HG03039 (cell line): ENCODE measurements around the gene CACNA2D2.

Experiments
- ATAC-seq: cut with Tn5 transposase; IDR thresholded peaks from one replicate; pipeline ENCODE4 v1.9.1; 2021; ENCODE audit warnings: mild to moderate bottlenecking, moderate library complexity; ENCODE audit not compliant: unreplicated experiment

Gene CACNA2D2

GRCh38 chr3:50433954-50434353, 69.5 kb downstream of the CACNA2D2 start:
- ATAC-seq = no peak

GRCh38 chr3:50430950-50431435, 72.4 kb downstream of the CACNA2D2 start:
- no peak for ATAC-seq

DNA sequence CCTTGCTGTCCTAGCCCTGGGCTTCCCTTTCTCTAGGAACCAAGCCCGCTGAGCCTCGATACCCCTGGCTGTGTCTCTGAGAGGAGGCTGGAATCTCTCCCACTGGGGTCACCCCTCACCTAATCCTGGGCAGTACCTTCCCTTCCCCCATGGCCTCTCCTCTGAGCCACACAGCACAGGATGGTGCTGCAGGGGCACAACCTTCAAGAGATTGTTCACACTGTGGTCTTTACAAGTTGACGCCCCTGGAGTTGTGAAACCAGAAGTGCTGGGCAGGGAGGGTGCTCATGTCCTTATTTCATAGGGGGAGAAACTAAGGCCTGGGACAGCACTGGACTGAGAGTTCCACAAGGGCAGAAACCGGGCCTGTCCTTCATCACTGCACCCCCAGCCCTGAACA, 73.2 kb downstream of the CACNA2D2 start:
- no peak for ATAC-seq

- ATAC-seq = no peak
Measured at GRCh38 chr3:50428007-50428633, 75.3 kb downstream of the CACNA2D2 start.

- no peak for ATAC-seq
Measured at GRCh38 chr3:50427217-50427616, 76.2 kb downstream of the CACNA2D2 start.

- no peak for ATAC-seq
Measured at GRCh38 chr3:50425911-50426310, 77.5 kb downstream of the CACNA2D2 start.

DNA sequence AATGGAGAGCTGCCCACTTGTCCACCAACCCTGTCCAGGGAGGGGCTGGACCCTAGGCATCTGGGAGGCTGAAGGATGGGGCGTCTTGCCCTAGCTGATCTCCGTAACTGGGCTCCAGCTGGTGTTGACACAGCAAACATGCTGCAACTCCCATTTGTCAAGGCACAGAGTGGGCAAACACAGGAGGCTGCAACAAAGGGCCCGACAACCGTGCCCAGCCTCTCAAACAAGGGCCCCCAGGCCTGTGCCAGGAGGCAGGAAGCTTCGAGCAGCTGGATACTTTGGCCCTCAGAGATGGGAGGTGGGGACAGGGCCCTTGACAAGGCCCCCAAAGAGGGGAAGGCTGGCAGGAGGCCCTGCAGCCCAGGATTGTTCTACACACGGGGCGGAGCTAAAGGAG, 79.9 kb downstream of the CACNA2D2 start:
- ATAC-seq = no peak

- ATAC-seq = no peak
Measured at GRCh38 chr3:50422153-50422552, 81.3 kb downstream of the CACNA2D2 start.

DNA sequence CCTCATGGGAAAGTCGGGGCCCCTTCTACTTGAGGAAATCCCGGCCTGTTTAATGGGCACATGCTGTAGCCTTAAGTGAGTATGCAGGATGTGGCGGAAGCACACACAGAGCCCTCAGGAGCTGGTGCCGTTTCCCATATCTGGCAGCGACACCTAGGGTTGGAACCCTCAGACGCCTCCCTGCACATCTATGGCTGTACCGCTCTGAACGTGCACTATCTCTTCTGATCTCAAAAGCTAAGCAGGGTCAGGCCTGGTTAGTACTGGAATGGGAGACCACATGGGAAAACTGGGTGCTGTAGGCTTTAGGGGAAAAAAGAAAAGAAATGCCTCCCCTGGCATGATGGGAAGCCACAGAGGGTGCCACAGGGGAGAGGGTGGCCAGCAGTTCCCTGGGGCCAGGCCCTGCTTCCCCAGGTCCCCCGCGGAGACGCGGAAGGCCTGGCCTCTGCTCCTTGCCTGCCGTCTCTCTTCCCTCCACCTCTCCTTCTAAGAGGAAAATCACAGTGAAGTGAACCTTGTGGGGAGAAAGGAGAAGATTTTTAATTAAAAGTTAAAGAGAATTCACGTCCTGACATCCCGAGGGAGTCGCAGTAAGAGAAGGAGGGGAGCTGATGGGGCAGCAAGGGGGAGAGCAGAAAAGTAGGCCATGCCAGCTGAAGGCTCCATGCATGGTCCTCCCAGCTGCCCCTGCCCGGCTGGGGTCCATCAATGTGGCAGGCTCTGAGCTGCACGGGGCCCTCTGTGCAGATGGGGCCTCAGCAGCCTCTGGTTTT, 83.7 kb downstream of the CACNA2D2 start:
- ATAC-seq = no peak

- ATAC-seq = no peak
Measured at GRCh38 chr3:50418850-50419249, 84.6 kb downstream of the CACNA2D2 start.

GRCh38 chr3:50417637-50418033, 85.8 kb downstream of the CACNA2D2 start:
- ATAC-seq = no peak

- no peak for ATAC-seq
Measured at GRCh38 chr3:50416736-50417636, 86.4 kb downstream of the CACNA2D2 start.

- ATAC-seq = no peak
Measured at GRCh38 chr3:50415816-50416215, 87.6 kb downstream of the CACNA2D2 start.

- ATAC-seq = no peak
Measured at GRCh38 chr3:50415061-50415460, 88.4 kb downstream of the CACNA2D2 start.

DNA sequence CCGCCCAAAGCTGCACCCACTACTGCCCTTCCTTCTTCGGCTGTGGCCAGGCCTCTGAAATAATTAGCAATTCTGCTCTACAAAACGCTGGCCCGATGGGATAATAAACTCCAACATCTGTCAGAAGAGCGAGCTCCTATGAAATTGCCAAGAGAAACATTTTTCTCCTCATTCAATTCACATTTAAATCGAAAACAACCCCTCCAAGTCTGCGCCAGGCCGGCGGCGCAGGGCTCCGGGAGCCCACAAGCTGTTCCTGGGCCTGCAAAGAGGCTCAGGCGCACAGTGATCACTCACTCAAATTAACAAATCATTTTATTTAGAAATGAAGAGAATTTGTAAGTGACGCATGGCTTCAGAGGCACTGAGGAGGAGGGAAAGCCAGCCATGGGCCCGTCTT, 88.8 kb downstream of the CACNA2D2 start:
- ATAC-seq = no peak

DNA sequence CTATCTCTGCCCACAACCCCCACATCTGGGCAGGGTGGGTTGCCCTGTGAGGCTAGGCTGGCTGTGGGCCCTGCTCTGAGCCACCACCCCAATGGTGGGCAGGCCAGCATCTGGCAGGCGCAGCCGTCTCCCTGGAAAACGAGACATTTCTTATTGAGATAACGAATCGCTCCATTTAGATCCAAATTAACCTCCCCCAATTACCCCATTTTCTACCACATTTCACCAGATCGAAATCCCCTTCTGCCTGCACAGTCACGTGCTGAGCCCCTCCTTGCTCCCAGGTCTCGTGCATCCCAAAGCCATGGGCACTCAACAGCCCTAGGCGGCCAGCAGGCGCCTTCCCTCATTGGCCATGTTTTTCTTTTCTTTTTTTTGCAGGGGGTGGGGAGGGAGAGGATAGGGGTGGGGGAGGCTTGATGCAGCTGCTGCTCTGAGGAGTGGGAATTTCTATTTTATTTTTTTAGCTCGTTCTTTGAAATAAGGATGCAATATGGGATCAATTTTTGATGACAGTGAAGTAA, 91.1 kb downstream of the CACNA2D2 start:
- no peak for ATAC-seq

- ATAC-seq = no peak
Measured at GRCh38 chr3:50411229-50411628, 92.2 kb downstream of the CACNA2D2 start.

DNA sequence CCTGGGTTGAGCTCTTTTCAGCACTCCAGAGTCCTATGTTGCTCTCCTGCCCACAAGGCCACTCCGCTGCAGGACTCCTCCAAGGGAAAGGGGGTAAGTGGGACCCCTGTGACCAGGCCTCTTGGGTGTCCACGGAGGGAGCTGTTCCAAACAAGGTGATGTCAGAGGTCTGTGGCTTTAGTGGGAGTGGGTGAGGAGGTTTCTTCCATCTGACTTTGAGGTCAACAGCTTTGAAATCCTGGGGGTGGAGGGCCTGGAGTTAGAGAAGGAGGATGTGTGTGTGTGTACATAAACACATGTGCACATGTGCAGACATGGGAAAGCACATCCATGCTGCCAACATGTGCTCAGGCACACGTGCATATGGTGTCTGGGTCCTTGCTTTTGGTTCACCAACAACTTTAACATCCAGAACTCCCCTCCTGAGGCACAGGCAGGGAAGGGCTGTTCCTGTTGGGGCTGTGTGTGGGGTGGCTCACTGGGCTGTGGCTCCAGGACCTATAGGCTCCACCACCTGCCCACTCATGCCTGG, 92.8 kb downstream of the CACNA2D2 start:
- ATAC-seq = no peak

DNA sequence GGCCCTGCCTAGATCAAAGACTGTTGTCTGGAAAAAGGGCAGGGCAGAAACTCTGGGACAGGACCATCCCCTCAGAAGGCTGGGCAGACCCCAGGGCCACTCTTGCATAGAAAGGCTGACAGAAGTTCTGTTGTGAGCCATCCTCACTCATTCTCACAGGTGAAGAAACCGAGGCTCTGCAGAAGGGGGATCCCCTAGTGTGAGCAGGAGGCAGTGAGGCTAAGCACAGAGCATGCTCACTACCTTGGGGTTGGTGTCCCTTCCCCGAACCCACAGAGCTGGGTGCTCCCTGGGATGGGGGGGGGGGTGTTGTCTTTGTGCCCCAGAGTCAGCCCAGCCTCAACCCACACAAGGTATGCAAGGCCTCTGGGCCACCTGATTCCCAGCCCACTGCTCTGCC, 93.2 kb downstream of the CACNA2D2 start:
- no peak for ATAC-seq

- no peak for ATAC-seq
Measured at GRCh38 chr3:50408443-50408944, 94.9 kb downstream of the CACNA2D2 start.

- no peak for ATAC-seq
Measured at GRCh38 chr3:50406487-50406886, 96.9 kb downstream of the CACNA2D2 start.
